HuH-7 (cell line): ENCODE measurements around the gene PLA2G6.
"Not testable (repeated sequence)": the region's sequence is repeated elsewhere in the genome, so short reads cannot be mapped to it uniquely, and the experiment has no call there.

Source experiments
- DNase-seq: peaks from one replicate; pipeline ENCODE4 v3.0.0; 2011; ENCODE audit warnings: low spot score

Gene PLA2G6

GRCh38 chr22:38129856-38130255 lies 51.8 kb downstream of the PLA2G6 start:
- no peak for DNase-seq

GRCh38 chr22:38129021-38129420 lies 52.6 kb downstream of the PLA2G6 start:
- DNase-seq = no peak

GRCh38 chr22:38127869-38128268 lies 53.8 kb downstream of the PLA2G6 start:
- no peak for DNase-seq

GRCh38 chr22:38126928-38127668 lies 54.5 kb downstream of the PLA2G6 start:
- DNase-seq = no peak

- DNase-seq = no peak
Observed at GRCh38 chr22:38125751-38126201, 55.9 kb downstream of the PLA2G6 start.

GRCh38 chr22:38125038-38125610 lies 56.5 kb downstream of the PLA2G6 start:
- no peak for DNase-seq

GRCh38 chr22:38124236-38124974 lies 57.2 kb downstream of the PLA2G6 start:
- no peak for DNase-seq

GRCh38 chr22:38122616-38123015 lies 59.0 kb downstream of the PLA2G6 start:
- DNase-seq = no peak

- DNase-seq = no peak
Observed at GRCh38 chr22:38120359-38121110, 61.1 kb downstream of the PLA2G6 start.

- not testable (repeated sequence) for DNase-seq
Observed at GRCh38 chr22:38118747-38119146, 62.9 kb downstream of the PLA2G6 start.

GRCh38 chr22:38118182-38118581 lies 63.4 kb downstream of the PLA2G6 start:
- no peak for DNase-seq

- DNase-seq = not testable (repeated sequence)
Observed at GRCh38 chr22:38117556-38117955, 64.1 kb downstream of the PLA2G6 start.

- DNase-seq = no peak
Observed at GRCh38 chr22:38115423-38116205, 66.0 kb downstream of the PLA2G6 start.

- DNase-seq = peak; percentile 98
Observed at GRCh38 chr22:38114484-38115398, 66.9 kb downstream of the PLA2G6 start.

- no peak for DNase-seq
Observed at GRCh38 chr22:38112381-38112780, 69.2 kb downstream of the PLA2G6 start.

- no peak for DNase-seq
Observed at GRCh38 chr22:38111925-38112355, 69.7 kb downstream of the PLA2G6 start.

GRCh38 chr22:38110863-38111852 lies 70.5 kb downstream of the PLA2G6 start:
- peak; percentile 84 for DNase-seq

GRCh38 chr22:38110008-38110862 lies 71.4 kb downstream of the PLA2G6 start, which contains the start of gene BAIAP2L2:
BAIAP2L2 (minus strand) TSS chr22:38110684; CDS start chr22:38110525, 159 bp downstream.
- peak; percentile 94 for DNase-seq
